HG02973 (cell line): Measurements from ENCODE around the gene UBE2O.

ENCODE experiments used
- ATAC-seq: cut with Tn5 transposase; IDR thresholded peaks from one replicate; pipeline ENCODE4 v1.9.1; 2021; ENCODE audit warnings: moderate library complexity; ENCODE audit not compliant: unreplicated experiment

The UBE2O gene

DNA sequence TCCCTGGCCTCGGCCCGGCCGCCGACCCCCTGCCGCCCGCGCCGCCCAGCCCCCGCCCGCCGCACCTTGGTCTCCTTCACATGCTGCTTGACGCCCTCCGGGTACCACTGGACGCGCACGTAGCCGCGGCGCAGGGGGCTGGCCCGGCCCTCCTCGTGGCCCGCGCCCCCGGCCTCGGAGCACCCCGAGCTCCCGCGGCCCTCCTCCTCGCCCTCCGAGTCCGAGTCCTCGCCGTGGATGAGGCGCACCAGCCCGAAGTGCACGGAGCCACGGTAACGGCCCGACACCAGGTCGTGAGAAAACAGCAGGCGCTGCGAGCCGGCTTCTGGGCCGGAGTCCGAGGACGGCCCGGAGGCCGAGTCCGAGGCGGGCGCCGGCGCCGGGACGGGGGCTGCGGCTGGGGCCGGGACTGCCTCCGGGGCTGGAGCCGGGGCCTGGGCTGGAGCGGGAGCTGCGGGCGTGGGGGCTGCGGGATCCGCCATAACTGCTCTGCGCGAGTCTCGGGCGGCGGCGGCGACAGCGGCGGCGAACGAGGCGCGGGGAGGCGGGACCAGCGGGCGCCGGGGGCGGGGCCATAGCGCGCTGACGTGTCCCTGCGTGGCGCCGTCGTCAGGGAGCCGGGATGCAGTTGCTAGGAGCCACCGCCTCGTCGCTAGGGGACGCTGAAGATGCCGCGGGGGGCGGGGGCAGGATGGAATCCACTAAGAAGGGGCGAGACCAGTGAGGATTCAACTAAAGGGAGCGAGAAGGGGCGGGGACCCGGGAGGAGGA is at the start of gene UBE2O:
Gene UBE2O, minus strand, starts transcription at position 493 of the 771 bp plus-strand sequence. Its CDS starts 11 bp downstream, at position 482.
- ATAC-seq, result peak; percentile 81

DNA sequence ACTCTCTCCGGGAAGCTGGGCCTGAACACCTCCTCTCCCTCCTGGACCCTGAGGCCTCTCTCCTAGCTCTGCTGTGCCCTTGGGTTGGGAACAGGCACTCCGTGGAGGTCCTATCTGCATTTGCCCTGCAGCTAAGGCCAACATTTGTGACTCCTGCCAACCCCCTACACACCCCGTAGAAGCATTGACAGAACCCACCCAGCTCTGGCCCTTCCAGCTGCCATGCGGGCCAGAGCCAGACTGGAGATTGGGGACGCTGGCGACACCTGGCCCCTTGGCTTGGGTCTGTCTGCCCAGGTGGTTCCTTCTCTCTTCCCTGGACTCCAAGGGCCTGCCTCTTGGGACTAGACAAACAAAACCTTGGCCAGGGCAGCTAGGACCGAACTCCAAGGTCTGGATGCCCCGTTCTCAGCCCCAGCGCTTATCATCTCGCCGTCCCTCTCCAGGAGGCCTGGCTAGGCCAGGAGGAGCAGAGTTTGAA is 48.9 kb upstream of the UBE2O start:
- ATAC-seq, result no peak

DNA sequence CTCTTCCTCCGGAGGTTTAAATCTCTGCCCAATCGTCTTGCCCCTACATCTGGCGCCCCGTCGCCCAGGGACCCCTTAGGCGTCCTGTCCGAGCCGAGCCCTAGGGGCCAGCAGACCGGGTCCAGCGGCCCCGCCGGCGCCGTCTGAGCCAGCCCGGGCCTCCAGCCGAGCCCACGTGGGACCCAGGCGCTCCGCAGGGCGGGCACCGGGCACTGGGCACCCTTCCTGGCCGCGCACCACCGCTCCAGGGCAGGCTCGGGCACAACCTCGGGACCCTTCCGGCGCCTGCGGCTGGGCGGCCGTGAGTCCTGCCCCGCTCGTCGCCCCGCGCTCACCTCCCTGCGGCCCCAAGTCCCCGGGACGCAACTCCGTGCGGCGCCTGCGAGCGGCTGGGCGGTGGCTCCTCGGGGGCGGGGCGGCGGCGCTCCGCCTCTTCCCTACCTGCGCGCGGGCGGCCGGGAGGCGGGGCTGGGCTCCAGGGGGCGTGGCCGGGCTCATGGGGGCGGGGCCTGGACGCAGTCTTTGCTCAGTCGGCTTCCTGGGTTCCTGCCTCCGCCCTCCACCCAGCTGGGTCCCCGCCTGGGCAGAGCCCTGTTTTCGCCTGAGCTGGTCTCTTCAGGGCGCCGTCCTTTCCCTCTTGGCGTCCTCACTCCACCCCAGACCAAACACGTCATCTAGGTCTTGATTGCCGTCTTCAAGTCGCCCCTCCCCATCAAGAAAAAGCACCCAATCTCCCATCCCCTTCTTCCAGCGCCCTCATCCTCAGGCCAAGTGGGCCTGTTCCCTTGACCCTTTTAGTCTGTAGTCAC is 48.3 kb upstream of the UBE2O start, which contains the start of gene RHBDF2:
Gene RHBDF2, minus strand, starts transcription at position 406 of the 809 bp plus-strand sequence. CDS start 19,899 bp downstream, outside the sequence.
- peak; percentile 65 for ATAC-seq

DNA sequence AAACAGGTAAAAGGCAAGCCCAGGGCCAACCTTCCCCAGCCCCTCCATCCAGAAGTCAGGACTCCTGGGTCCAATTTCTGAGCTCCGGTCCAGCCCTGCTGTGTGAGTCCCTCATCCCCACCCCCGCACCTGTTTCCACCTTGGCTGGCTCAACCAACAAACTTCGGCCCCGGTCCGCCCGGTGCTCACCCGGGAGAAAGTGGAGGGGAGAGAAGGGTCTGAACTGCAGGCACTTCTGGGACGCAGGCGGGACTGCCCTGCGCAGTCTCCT is 47.7 kb upstream of the UBE2O start:
- no peak for ATAC-seq

DNA sequence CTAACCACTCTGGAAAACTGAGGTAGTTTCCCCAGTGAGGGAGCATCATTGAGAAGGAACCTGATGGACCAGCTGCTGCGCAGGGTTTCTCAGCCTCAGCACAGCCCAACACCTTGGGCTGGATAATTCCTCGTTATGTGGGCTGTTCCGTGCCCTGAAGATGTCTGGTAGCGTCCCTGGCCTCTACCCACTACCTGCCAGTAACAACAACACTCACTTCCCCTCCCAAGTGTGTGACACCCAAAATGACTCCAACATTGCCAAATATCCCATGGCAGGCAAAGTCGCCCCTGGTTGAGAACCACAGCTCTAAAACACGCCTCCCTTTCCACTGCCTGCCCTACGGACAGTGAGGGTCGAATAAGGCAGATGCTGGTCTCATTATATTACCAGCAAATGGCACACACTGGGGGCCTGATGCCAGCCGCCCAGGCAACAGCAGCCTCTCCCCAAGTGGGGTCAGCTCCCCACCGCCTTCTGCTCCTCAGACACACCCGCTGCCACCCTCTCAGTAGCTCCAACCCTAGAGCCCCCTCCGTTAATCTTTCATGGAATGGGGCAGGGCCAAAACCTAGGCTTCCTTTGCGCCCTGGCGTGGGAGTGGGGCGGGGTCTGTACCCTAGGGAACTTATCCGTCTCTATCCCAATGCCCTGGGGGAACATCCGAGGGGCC is 47.3 kb upstream of the UBE2O start:
- no peak for ATAC-seq

DNA sequence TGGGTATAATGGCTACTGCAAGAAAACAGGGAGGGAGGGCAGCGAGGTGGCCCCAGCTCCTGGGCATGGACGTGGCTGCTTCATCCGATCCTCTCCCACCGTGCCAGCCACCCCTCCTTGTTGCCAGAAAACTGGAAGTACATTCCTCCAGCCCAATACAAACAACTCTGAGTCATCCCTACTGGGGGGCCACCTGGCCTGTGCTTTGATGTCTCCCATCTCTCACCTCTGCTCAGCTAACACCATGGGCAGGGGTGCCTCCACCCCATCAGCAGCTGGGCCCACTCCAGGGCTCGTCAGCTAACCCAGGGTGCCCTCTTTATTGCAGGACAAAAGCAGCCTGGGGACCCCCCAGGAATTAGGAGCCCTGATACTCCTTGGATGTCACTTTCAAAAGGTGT is 46.3 kb upstream of the UBE2O start:
- ATAC-seq, result no peak

DNA sequence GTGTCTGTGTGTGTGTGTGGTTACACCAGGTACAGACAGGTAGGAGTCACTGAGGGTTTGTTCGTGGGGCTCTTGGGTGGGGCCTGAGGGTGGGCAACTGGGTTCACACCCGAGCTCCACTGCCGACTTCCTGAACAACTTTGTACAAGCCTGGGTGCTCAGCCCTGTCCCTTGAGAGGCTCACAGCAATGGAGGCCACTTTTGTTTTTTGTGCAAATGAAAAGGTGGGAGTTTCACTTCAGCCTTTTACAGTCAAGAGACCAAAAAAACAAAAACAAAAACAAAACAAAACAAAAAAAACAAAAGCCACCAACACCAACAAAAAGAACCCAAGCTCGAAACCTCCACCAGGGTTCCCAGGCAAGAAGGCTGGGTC is 45.9 kb upstream of the UBE2O start:
- ATAC-seq, result no peak

DNA sequence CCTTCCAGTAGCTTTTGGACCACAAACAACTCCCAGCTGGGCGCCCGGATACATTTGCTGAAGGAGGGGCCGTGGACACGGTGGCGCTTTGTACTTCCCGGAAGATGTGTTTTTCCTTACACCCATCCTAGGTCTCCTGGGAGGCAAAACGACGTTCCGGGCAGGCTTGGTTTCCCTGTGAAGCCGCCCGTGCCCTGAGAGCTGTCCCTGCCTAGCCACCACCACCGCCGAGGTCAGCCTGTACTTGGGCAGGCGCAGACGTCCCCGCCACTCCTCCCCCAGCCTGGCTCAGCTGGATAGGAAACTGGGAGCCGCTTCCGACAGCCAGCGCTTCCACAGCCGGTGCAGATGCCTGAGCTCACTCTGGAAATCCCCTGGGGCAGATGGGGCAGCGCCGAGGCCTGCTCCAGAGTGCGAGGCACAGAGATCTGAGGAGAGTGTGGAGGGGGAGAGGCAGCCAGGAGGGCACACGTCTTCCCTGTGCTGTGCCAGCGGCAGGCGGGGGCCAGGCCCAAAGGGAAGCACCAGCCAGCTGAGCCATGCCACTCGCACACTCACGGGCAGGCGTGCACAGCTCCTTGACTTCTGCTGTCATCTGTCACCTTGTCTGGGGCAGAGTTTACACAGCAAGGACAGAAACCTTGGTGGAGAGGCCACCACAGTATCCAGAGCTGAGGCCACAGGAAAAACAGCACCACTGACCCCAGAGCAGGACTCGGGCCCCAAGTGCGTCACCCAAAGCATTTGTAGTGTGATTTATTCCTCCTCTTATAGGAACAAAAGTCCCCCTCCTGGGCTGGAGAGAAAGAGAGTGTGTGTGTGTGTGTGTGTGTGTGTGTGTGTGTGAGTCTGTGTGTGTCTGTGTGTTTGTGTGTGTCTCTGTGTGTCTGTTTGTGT is 45.3 kb upstream of the UBE2O start:
- ATAC-seq, result no peak

DNA sequence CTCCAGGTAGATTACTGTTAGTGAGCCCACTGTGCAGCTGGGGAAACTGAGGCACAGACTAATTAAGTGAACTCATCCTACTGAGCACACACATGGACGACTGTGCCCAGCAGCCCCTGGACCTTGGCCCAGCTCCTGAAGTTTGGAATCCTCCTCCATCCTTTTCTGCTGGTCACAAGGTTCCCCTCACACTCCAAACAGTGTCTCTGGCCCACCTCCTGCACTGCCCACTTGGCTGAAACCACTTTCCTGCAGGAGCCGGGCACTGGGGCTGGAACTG is 44.7 kb upstream of the UBE2O start:
- no peak for ATAC-seq

DNA sequence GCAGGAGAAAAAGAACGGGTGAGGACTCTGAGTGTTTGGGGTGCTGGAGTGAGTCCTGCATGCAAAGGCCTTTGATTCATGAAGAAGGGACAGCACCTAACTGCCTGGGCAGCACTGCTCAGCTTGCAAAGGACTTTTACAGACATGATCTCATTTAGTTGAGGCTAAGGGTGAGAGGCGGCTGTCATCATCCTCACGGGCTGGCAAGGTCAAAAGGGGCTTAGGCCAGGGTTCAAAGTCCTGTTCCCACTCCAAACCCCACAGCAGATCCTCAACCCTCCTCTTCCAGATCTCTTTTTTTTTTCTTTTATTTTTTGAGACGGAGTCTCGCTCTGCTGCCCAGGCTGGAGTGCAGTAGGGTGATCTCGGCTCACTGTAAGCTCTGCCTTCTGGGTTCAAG is 43.5 kb upstream of the UBE2O start:
- no peak for ATAC-seq

DNA sequence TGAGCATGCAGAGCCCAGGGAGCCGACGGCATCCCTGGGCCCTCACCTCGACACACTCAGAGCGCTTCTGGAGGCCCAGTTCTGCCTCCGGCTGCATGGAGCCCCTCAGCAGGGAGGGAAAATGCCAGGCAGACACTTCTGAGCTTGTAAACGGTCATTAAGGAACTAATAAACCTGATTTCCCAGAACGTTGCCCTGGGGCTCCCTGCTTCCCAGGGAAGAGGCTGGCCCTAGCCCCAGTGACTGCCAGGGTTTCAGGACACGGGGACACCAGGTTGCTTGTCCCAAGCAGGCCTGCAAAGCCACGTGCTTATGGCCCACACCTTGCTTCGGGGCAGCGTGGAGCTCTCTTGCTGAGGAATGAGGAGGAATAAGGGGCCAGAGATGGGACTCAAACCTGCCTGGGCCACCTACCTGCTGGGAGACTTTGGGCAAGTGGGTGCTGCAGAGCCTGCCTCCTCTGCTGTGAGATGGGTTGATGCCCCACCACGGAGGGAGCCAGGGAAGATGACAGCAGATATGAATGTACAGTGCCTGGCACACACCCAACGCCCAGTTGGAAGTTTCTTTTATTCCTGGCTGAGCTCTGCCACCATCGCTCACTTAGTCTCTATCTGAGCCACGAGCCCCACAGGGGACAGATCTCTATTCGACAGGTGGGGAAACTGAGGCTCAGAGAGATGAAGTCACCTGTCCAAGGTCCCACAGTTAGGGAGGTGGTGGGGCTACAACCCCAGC is 42.9 kb upstream of the UBE2O start:
- no peak for ATAC-seq

DNA sequence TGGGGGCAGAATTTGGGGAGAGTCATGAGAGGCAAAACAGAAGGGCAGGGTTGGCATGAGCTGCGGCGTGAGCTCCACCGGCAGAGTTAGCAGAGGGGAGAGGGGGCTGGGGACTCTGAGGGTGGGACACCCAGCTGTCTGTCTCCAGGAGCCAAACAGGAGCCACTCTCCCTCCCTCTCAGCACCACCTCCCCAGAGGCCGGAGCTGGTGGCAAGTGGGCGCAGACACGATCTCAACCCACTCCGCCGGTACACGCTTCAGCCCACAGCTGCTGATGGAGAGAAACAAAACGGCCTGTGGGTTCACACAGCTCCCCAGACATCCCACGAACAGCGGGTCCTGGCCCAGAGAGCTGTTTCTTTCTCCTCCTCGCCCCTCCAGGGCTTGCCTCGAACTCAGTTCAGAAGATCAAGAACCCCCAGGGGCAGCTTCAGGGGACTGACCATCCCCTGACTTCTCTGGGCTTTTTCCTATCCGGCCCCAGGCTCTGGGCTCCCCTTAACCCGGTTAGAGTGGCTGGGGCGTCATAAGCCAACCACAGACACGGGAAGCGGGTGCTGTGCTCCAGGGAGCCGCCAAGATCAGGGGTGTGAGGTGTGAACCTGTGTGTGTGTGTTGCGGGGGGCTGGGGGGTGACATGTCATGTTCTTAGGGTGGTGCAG is 40.7 kb upstream of the UBE2O start:
- no peak for ATAC-seq

DNA sequence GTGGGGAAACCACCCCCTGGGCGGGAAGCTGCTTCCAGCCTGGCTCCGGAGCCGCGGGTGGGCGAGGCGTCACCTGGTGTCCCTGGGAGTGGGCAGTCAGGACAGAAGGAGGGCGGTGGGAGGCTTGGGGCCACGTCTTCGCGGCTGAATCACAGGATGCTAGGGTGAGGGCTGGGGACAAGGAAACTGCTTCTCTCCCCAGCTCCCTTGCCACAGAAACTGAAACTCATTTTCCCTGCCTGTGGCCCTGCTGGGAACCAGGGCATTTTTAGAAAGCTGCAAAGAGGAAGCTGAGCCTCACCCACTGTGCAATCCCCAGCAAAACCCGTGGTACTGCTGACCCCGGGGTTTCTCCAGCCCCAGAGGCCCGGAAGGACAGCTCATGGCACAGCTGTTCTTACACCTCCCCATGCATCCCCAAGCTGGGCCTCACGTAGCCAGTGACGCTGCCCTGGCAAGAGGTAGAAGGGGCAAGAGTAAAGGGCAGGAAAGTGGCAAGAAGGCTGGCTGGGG is 40.1 kb upstream of the UBE2O start:
- peak; percentile 40 for ATAC-seq

DNA sequence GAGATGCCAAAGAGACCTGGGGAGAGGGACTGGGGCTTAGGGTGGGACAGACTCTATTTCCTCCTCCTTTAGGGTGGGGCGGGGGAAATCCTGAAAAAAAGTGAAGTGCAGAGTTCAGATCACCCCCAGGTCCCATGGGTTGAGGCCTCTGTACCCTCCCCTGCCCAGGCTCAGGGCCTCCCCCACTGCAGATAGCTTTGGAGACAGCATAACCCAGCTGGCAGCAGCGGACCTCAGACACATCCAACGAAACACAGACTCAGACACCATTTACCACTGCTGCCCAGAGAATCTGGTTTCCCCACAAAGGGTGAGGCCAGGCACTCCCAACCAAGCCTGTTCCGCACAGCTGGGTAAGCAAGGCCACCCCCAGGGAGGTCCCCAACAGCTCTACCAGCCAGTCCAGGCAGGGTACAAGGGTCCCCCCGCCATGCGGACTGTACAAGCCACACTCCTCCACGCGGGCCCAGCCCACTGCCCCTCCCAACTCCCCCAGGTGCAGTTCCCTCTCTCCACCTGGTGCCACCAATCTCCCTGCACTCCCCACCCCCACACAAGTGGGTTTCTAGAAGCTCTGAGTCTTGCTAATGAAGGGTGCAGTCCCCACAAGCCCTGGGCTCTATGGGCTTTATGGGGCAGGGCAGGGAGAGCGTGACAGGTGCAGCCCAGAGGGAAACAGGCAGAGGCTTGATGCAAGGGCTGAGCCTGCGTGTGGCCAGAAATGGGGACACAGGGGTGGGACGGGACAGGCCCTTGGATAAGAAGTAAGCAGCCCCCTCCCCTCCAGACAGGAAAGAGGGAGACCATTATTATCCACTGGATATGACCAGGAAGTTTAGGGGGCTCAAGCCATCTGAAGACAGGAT is 39.4 kb upstream of the UBE2O start:
- peak; percentile 23 for ATAC-seq

DNA sequence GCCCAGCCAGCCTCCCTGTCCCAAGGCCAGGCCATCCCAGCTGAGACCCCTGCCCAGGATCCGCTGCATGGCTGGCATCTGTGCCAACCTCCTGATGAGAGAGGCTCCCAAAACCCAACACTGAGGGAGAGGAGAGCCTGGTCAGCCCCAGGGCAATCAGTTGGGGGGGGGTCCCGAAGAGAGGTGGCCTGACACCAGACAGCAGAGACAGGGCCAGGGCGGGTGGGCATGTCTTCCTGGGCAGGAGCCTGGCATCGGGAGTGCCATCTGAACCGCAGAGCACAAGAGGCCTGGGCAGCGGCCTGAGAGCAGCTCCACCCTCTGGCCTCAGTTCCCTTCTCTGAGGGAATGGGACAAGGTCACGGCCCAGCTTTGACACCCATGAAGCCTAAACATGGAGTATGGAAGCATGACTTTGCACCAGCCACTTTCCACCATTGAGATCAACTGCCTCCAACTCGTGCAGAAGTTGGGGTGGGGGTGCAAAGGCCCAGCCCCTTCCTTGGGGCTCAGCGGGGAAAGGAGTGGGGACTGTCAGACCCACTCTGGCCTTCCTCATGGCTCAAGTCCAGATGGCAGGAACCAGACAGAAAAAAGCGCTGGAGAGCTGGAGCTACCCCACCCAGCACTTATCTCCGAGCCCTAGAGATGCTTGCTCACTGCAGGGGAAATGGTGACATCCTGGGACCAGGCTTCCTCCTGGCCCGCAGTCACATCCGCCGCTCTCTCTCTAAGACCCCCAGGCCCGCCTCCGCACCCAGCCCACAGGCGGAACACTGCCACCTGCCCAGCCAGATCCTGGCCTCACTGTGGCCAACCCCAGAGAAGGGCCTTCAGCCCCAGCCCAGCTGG is 38.5 kb upstream of the UBE2O start:
- ATAC-seq, result peak; percentile 9

DNA sequence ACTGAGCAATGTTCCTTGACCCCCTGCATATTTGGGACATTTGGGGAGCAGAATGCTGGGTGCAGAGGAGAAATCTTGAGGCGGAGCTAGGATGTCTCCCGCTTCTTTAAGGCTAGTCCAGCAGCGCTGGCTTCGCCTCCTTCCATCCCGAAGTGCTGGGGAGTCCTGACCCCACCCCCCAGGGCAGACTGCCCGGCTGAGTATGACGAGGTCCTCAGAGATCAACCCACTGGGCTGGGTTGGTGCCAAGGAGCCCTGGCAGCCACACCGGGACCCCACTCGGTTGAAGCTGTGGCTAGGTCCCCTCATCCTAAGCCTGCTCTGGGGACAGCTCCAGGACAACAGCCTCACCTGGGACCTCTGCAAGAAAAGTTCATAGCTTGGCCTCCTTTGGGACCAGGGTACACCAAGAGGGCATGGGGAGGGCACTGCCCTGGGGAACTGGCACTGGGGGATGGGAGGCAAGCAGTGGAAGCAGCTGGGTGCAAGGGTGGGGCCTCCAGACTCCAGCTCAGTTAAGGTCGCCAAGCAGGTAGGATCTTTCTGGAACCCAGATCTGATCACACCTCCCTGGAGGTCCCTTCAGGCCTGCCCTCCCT is 37.3 kb upstream of the UBE2O start:
- ATAC-seq, result no peak
